Brain microvascular endothelial cell (primary cell): ENCODE measurements around the gene GCN1.
"Not testable (repeated sequence)": the region's sequence is repeated elsewhere in the genome, so short reads cannot be mapped to it uniquely, and the experiment has no call there.

Source experiments
- DNase-seq: peaks from one replicate; pipeline ENCODE4 v3.0.0-alpha.2; 2020
- H3K27ac ChIP-seq: fragments of 250-450 bp; sonication (Bioruptor Pico); 2 replicates; pipeline ENCODE4 v1.5.1; 2020; ENCODE audit warnings: mild to moderate bottlenecking, moderate library complexity
- H3K27me3 ChIP-seq: fragments of 250-450 bp; sonication (Bioruptor Pico); replicated peaks from 2 replicates; pipeline ENCODE4 v1.5.1; 2020; ENCODE audit warnings: mild to moderate bottlenecking
- H3K36me3 ChIP-seq: fragments of 250-450 bp; sonication (Bioruptor Pico); replicated peaks from 2 replicates; pipeline ENCODE4 v1.5.1; 2020; ENCODE audit warnings: mild to moderate bottlenecking
- H3K4me3 ChIP-seq: 2 replicates; pipeline ENCODE4 v1.5.1; 2011; ENCODE audit warnings: low read depth, mild to moderate bottlenecking, control low read depth, low read length, moderate library complexity
- CTCF ChIP-seq: IDR thresholded peaks from 2 replicates; pipeline ENCODE4 v1.5.1; 2011; ENCODE audit warnings: low read depth, mild to moderate bottlenecking, moderate library complexity, low read length, control low read depth, inconsistent platforms; ENCODE audit errors: missing control alignments
- in situ Hi-C: cut with HindIII; loops from 2 replicates; pipeline ENCODE4 v1.10.0; 2017; ENCODE audit warnings: low sequenced_read_pairs, low pct_ligation_motif_present

The GCN1 gene

GRCh38 chr12:120211243-120211903, 16.9 kb upstream of the GCN1 start:
- DNase-seq, result no peak
- in situ Hi-C loops, result no loop called here
- no peaks in the 10 kb centered on the region for H3K27me3 ChIP-seq
- no peak for TF ChIP-seq CTCF
- H3K36me3 ChIP-seq, result peaks cover 74% of the 10 kb centered on the region
- H3K4me3 ChIP-seq, result no peak overlapping the region
- H3K27ac ChIP-seq, result no peak overlapping the region

- no peak for DNase-seq
- H3K27ac ChIP-seq, result no peak overlapping the region
- no peaks in the 10 kb centered on the region for H3K27me3 ChIP-seq
- in situ Hi-C loops, result no loop called here
- no peak overlapping the region for H3K4me3 ChIP-seq
- TF ChIP-seq CTCF, result no peak
- peaks cover 63% of the 10 kb centered on the region for H3K36me3 ChIP-seq
These were observed 15.3 kb upstream of the GCN1 start for GRCh38 chr12:120209851-120210250.

GRCh38 chr12:120207227-120207626, 12.7 kb upstream of the GCN1 start:
- TF ChIP-seq CTCF, result no peak
- no peak for DNase-seq
- Histone ChIP-seq H3K27ac (no peak overlapping the region), H3K4me3 (no peak overlapping the region), H3K36me3 (peaks cover 36% of the 10 kb centered on the region), H3K27me3 (no peaks in the 10 kb centered on the region)
- in situ Hi-C loops, result no loop called here

- H3K4me3 ChIP-seq, DNase-seq, in situ Hi-C loops, H3K27me3 ChIP-seq, H3K27ac ChIP-seq: not testable (repeated sequence)
- peaks cover 32% of the 10 kb centered on the region for H3K36me3 ChIP-seq
These were observed 12.3 kb upstream of the GCN1 start for GRCh38 chr12:120206781-120207180.

- no peak for DNase-seq
- no peaks in the 10 kb centered on the region for H3K27me3 ChIP-seq
- no peak overlapping the region for H3K4me3 ChIP-seq
- TF ChIP-seq CTCF, result no peak
- in situ Hi-C loops, result no loop called here
- peaks cover 26% of the 10 kb centered on the region for H3K36me3 ChIP-seq
- H3K27ac ChIP-seq, result no peak overlapping the region
These were observed 11.7 kb upstream of the GCN1 start for GRCh38 chr12:120206228-120206627.

GRCh38 chr12:120204171-120204570, 9.7 kb upstream of the GCN1 start:
- DNase-seq, result no peak
- peaks cover 26% of the 10 kb centered on the region for H3K36me3 ChIP-seq
- no peak overlapping the region for H3K4me3 ChIP-seq
- no peak for TF ChIP-seq CTCF
- in situ Hi-C loops, result no loop called here
- H3K27me3 ChIP-seq, result no peaks in the 10 kb centered on the region
- no peak overlapping the region for H3K27ac ChIP-seq
